ENCODE measurements around the gene GRHL1. TPM values are rescaled to one million over a fixed set of nuclear protein-coding genes. Genes with fewer than 3 reads are reported as not detected.

Gene GRHL1
- total and polyA plus RNA-seq, 2 donors (not counting 3 experiments of a cell fraction or from before 2014, with no cell fraction given): 0.37 to 1.1 TPM

GRCh38 chr2:9905413-9905812 lies 46.1 kb upstream of the GRHL1 start:
- dilution Hi-C loops (cut with MboI; ENCODE audit: extremely low pct_ligation_motif_present, low sequenced_read_pairs): no loop called here
- BruUV-seq (replicated peaks): no TSS peak
- FAIRE-seq (no peak), DNase-seq (ENCODE audit: low read depth, low spot score) (no peak)
- Histone ChIP-seq H3K9me1 (replicated peaks; ENCODE audit: control insufficient read depth, extremely low read depth, insufficient read depth, low read length) (no peaks in the 10 kb centered on the region), H3K4me3 (replicated peaks in 1 of 3; ENCODE audit: insufficient read depth in 1 of 3, low read depth in 1 of 3, low read length in 3 of 3) (no peak overlapping the region), H3K9me3 (replicated peaks; ENCODE audit: control insufficient read depth, insufficient read depth, low read length) (no peaks in the 10 kb centered on the region), H3K4me2 (ENCODE audit: insufficient read depth, low read length) (no peak overlapping the region), H2AFZ (ENCODE audit: low read depth, low read length) (no peak overlapping the region), H3K36me3 (ENCODE audit: control insufficient read depth in 2 of 2, extremely low read depth in 1 of 2, insufficient read depth in 2 of 2, low read length in 2 of 2) (no peaks in the 10 kb centered on the region), H3K27ac (ENCODE audit: insufficient read depth, low read depth, low read length) (no peak overlapping the region), H3K27me3 (ENCODE audit: control insufficient read depth in 2 of 2, insufficient read depth in 2 of 2, low read length in 2 of 2) (no peaks in the 10 kb centered on the region), H3K4me1 (ENCODE audit: control insufficient read depth, extremely low read depth, insufficient read depth, low read length) (no peaks in the 10 kb centered on the region), H4K20me1 (replicated peaks; ENCODE audit: control insufficient read depth, extremely low read depth, insufficient read depth, low read length) (no peaks in the 10 kb centered on the region), H3K79me2 (ENCODE audit: control insufficient read depth, insufficient read depth, low read length) (no peaks in the 10 kb centered on the region), H3K9ac (replicated peaks; ENCODE audit: extremely low read depth, insufficient read depth, low read length) (no peak overlapping the region)
- intact Hi-C loops (cut with micrococcal nuclease): no loop called here
- POLR2A ChIA-PET: no interaction called here
- CTCF ChIA-PET: interaction anchor here (1.4 kb wide), 1 partner anchor 10 kb away, joined by 8 read pairs; no protein-coding TSS in a partner anchor
- TF ChIP-seq, protein P1, sequence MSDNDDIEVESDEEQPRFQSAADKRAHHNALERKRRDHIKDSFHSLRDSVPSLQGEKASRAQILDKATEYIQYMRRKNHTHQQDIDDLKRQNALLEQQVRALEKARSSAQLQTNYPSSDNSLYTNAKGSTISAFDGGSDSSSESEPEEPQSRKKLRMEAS (IDR thresholded peaks at IDR 0.05; ENCODE audit: insufficient read depth, insufficient read length): no peak
- TF ChIP-seq, protein P2, sequence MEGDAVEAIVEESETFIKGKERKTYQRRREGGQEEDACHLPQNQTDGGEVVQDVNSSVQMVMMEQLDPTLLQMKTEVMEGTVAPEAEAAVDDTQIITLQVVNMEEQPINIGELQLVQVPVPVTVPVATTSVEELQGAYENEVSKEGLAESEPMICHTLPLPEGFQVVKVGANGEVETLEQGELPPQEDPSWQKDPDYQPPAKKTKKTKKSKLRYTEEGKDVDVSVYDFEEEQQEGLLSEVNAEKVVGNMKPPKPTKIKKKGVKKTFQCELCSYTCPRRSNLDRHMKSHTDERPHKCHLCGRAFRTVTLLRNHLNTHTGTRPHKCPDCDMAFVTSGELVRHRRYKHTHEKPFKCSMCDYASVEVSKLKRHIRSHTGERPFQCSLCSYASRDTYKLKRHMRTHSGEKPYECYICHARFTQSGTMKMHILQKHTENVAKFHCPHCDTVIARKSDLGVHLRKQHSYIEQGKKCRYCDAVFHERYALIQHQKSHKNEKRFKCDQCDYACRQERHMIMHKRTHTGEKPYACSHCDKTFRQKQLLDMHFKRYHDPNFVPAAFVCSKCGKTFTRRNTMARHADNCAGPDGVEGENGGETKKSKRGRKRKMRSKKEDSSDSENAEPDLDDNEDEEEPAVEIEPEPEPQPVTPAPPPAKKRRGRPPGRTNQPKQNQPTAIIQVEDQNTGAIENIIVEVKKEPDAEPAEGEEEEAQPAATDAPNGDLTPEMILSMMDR (IDR thresholded peaks at IDR 0.05; ENCODE audit: extremely low read depth in 1 of 2, insufficient read depth in 1 of 2, low read depth in 1 of 2, low read length in 2 of 2): no peak
- TF ChIP-seq FOS (IDR thresholded peaks at IDR 0.05; ENCODE audit: borderline replicate concordance, insufficient read depth, low read length) (no peak), POLR2A (IDR thresholded peaks at IDR 0.05; ENCODE audit: low read depth, low read length) (no peak), GATA2 (IDR thresholded peaks at IDR 0.05; ENCODE audit: insufficient read depth, insufficient read length, low read depth, low read length) (no peak), POLR2AphosphoS5 (IDR thresholded peaks at IDR 0.05; ENCODE audit: insufficient read depth, low read depth, low read length) (no peak), EZH2 (IDR thresholded peaks at IDR 0.05; ENCODE audit: borderline replicate concordance, low read depth, low read length, severe bottlenecking) (no peak), JUN (IDR thresholded peaks at IDR 0.05; ENCODE audit: borderline replicate concordance, insufficient read depth, insufficient read length, low read depth) (no peak), MYC (IDR thresholded peaks at IDR 0.05; ENCODE audit: low read depth, low read length) (no peak)

Data from endothelial cell of umbilical vein (primary cell).